ENCODE data around the gene CACNA2D3. TPM values are rescaled to one million over a fixed set of nuclear protein-coding genes. Genes with fewer than 3 reads are reported as not detected.
A peak's percentile ranks its signal among the peaks of the same experiment; 100 is the strongest.

Gene CACNA2D3
- total and polyA plus RNA-seq, 9 donors: 1.4 to 3.1 (median 2.3) TPM

DNA sequence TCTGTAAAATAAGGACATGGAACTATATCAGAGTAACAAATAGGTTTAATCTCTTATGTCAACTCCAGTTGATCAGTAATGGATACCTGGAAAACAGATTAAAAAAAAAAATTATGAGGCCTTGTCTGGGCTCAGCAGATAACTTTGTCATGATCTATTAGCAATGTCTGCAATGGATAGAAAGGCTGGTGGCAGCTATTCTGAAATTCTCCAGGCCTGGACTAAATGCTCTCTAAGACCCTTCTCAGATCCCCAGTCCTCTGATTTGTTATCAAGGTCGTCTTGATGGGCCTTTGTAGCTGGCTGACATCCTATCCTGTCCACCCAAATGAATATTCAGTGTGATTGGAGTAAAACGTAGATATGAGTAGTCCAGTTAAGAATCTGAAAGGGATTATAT lies 791.8 kb downstream of the CACNA2D3 start:
- H3K4me3 ChIP-seq (ENCODE audit: low read length): no peak overlapping the region
- DNase-seq: no peak
- WGBS (ENCODE audit: insufficient coverage): no CpG with 5 or more reads among the region's 2 CpGs
- no peak overlapping the region for H3K27ac ChIP-seq (ENCODE audit: low read length)
- peaks cover 3% of the 10 kb centered on the region for H3K4me1 ChIP-seq (ENCODE audit: control insufficient read depth, insufficient read depth, low read length)
- H3K9me3 ChIP-seq (replicated peaks; ENCODE audit: control insufficient read depth, low read depth, low read length): peaks cover 3% of the 10 kb centered on the region
- H3K36me3 ChIP-seq (ENCODE audit: control insufficient read depth, insufficient read depth, low read length): no peaks in the 10 kb centered on the region
- no peaks in the 10 kb centered on the region for H3K27me3 ChIP-seq (ENCODE audit: control insufficient read depth, insufficient read depth, low read length)

DNA sequence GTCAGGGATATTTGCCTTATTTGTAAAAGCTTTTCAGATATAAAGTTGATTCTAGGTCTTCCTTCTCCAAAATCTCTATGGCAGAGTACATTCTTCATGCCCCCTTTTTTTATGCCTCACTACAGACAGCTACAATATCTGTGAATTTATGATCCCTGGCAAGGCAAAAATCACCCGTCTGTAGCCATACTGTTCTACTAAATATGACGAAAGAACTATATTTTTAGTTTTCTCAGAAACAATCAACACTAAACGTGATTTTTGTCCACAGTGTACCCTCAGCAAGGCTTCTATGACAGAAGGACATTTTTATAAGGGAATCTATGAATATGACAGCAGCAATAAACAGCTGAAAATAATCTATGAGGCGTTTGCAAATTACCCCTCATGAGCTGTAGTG lies 792.8 kb downstream of the CACNA2D3 start:
- WGBS (ENCODE audit: insufficient coverage): no CpG with 5 or more reads among the region's 4 CpGs
- H3K4me3 ChIP-seq (ENCODE audit: low read length): no peak overlapping the region
- peaks cover 3% of the 10 kb centered on the region for H3K4me1 ChIP-seq (ENCODE audit: control insufficient read depth, insufficient read depth, low read length)
- DNase-seq: no peak
- no peaks in the 10 kb centered on the region for H3K36me3 ChIP-seq (ENCODE audit: control insufficient read depth, insufficient read depth, low read length)
- no peak overlapping the region for H3K27ac ChIP-seq (ENCODE audit: low read length)
- H3K9me3 ChIP-seq (replicated peaks; ENCODE audit: control insufficient read depth, low read depth, low read length): peaks cover 3% of the 10 kb centered on the region
- H3K27me3 ChIP-seq (ENCODE audit: control insufficient read depth, insufficient read depth, low read length): no peaks in the 10 kb centered on the region

DNA sequence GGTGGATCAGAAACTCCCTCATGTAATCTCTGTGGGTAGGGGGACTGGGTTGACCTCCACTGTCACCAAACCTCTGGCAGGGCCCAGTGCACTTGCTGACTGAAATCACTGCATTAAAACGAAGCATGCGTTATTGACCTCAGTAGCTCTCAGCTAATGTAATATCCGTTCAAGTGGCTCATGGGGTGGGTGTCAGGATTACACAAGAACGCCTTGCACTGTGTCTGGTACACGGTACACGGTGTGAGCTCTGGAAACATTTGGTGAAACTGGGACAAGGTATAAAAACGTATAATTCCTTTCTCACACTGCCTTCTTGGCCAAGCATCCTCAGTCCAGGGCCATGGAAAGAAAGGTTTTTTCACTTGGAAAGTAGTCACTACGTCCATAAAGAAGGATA lies 793.6 kb downstream of the CACNA2D3 start:
- H3K27ac ChIP-seq (ENCODE audit: low read length): no peak overlapping the region
- H3K4me1 ChIP-seq (ENCODE audit: control insufficient read depth, insufficient read depth, low read length): peaks cover 3% of the 10 kb centered on the region
- peaks cover 3% of the 10 kb centered on the region for H3K9me3 ChIP-seq (replicated peaks; ENCODE audit: control insufficient read depth, low read depth, low read length)
- DNase-seq: no peak
- H3K4me3 ChIP-seq (ENCODE audit: low read length): no peak overlapping the region
- 90% methylated on average over 5 of the region's 8 CpGs for WGBS (ENCODE audit: insufficient coverage)
- no peaks in the 10 kb centered on the region for H3K36me3 ChIP-seq (ENCODE audit: control insufficient read depth, insufficient read depth, low read length)
- no peaks in the 10 kb centered on the region for H3K27me3 ChIP-seq (ENCODE audit: control insufficient read depth, insufficient read depth, low read length)

DNA sequence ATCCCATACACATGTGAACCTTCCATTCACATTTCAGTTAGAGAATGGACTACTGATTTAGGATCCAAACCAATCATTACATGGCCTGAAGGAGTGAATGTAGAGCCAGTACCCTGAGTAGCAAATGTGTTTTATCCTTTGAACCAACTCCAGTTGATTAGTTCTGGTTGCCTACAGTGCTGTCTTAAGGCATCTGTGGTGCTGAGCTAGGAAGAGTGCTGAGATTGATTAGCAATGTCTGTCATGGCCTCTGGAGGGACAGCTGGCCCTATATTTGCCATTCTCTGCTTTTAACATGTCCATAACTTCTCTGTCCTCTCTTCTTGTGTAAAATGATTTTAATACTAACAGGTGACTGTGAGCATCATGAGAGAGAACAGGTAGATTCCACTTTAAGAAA lies 794.4 kb downstream of the CACNA2D3 start:
- no peak overlapping the region for H3K27ac ChIP-seq (ENCODE audit: low read length)
- H3K4me1 ChIP-seq (ENCODE audit: control insufficient read depth, insufficient read depth, low read length): peaks cover 3% of the 10 kb centered on the region
- DNase-seq: no peak
- no peak overlapping the region for H3K4me3 ChIP-seq (ENCODE audit: low read length)
- no peaks in the 10 kb centered on the region for H3K36me3 ChIP-seq (ENCODE audit: control insufficient read depth, insufficient read depth, low read length)
- H3K27me3 ChIP-seq (ENCODE audit: control insufficient read depth, insufficient read depth, low read length): no peaks in the 10 kb centered on the region
- peaks cover 2% of the 10 kb centered on the region for H3K9me3 ChIP-seq (replicated peaks; ENCODE audit: control insufficient read depth, low read depth, low read length)

DNA sequence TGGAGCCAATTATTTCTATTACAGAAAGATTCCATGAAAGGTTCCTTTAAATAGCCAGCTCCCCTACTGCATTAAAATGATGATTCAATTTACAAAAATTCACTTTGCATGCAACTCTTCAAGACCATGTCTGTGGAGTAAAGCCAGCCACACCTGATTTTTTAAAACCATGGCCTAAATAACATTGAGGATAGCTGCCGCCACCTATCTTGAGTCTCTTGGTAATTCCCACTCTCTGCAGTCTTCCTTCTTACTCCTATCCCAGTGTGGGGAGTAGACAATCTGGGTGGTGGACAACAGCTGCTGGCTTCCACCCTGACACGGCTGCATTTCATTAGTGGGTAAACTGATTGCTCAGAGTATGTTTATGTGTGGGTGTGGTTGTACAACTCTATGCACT lies 794.8 kb downstream of the CACNA2D3 start:
- peak; percentile 55 for DNase-seq

DNA sequence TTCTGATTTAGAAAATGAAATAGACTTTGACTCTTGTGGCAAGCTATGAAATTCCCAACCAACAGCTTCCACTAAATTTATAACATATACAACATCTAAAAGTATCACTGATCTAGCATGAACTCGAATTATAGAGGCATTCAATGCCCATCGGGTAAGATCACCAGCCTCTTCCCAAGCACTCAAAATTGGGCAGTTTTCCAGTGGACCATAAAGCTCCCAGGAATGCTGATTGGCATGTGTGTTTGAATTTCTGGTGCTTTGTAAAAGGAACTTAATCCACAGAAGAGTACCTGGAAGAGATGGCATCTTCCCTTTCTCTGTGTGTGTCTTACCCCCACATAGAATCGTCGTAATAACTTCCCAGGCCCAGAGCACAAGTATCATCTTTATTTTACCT lies 795.5 kb downstream of the CACNA2D3 start:
- DNase-seq: no peak
- Histone ChIP-seq H3K4me1 (ENCODE audit: control insufficient read depth, insufficient read depth, low read length) (peaks cover 3% of the 10 kb centered on the region), H3K27me3 (ENCODE audit: control insufficient read depth, insufficient read depth, low read length) (no peaks in the 10 kb centered on the region), H3K9me3 (replicated peaks; ENCODE audit: control insufficient read depth, low read depth, low read length) (no peaks in the 10 kb centered on the region), H3K36me3 (ENCODE audit: control insufficient read depth, insufficient read depth, low read length) (peaks cover 3% of the 10 kb centered on the region), H3K27ac (ENCODE audit: low read length) (no peak overlapping the region), H3K4me3 (ENCODE audit: low read length) (no peak overlapping the region)
- WGBS (ENCODE audit: insufficient coverage): 100% methylated on average over 1 of the region's 4 CpGs

More for the DNA sequence above, 794.8 kb downstream of the CACNA2D3 start:
- Histone ChIP-seq H3K36me3 (ENCODE audit: control insufficient read depth, insufficient read depth, low read length) (no peaks in the 10 kb centered on the region), H3K4me3 (ENCODE audit: low read length) (no peak overlapping the region), H3K27me3 (ENCODE audit: control insufficient read depth, insufficient read depth, low read length) (no peaks in the 10 kb centered on the region), H3K4me1 (ENCODE audit: control insufficient read depth, insufficient read depth, low read length) (peaks cover 3% of the 10 kb centered on the region), H3K27ac (ENCODE audit: low read length) (no peak overlapping the region), H3K9me3 (replicated peaks; ENCODE audit: control insufficient read depth, low read depth, low read length) (no peaks in the 10 kb centered on the region)
- no CpG with 5 or more reads among the region's 2 CpGs for WGBS (ENCODE audit: insufficient coverage)

DNA sequence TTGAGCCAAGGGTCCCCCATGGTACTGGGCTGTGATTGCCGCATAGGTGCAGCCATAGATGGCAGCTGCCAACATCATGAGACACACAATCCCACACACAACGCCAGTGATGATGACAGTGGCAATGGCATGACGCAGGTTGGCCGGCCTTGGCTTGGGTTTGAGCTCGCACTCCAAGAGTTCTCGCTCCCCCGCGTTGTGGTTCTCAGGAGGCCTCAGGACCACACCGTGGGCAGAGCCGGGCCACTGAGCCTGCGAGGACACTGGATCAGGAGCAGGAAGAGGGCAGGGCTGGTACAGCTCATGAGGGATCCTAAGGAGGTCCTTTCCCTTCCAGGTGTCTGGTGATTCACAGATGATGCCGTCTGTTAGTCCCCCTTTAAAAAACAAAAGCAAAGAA lies 796.2 kb downstream of the CACNA2D3 start:
- Histone ChIP-seq H3K4me1 (ENCODE audit: control insufficient read depth, insufficient read depth, low read length) (peaks cover 3% of the 10 kb centered on the region), H3K27me3 (ENCODE audit: control insufficient read depth, insufficient read depth, low read length) (no peaks in the 10 kb centered on the region), H3K9me3 (replicated peaks; ENCODE audit: control insufficient read depth, low read depth, low read length) (no peaks in the 10 kb centered on the region), H3K36me3 (ENCODE audit: control insufficient read depth, insufficient read depth, low read length) (peaks cover 3% of the 10 kb centered on the region), H3K27ac (ENCODE audit: low read length) (no peak overlapping the region), H3K4me3 (ENCODE audit: low read length) (no peak overlapping the region)
- no peak for DNase-seq
- WGBS (ENCODE audit: insufficient coverage): 95% methylated on average over 10 of the region's 12 CpGs

DNA sequence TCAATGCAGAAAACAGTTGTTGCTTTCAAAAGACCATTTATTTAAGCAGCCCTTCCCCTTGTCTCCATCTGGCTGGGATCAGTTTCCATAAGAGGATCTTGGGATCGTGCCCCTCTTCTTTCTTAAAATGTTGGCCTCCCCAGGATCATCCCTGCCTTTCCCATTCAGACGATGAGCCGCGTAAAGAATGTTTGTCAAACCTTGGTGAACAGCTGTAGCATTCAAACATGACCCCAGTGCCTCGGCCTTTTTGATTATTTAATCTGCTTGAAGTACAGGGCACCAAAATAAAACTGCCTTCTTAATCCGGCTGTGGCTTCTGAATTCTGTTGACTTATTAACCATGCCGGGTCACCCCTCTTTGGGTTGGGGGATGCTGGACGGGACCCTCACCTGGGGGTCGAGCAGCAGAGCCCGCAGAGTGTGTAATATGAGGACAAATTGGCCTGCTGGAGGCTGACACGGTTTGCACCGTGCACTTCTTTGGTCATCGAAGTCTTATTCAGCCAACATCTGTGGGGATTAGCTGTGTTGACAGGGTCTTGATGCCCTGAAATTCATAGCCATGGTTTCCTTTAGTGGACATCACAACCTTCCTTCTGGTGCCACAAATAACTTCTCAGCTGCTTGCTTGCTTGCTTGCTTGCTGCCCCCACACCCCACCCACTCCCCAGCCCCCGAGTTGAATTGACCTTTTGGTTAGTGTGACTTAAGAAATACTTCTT lies 805.9 kb downstream of the CACNA2D3 start, which contains the start of gene LRTM1:
Gene LRTM1, minus strand, starts transcription at position 14 of the 725 bp plus-strand sequence. CDS start 148 bp downstream, outside the sequence.
- WGBS (ENCODE audit: insufficient coverage): 48% methylated on average over 13 of the region's 14 CpGs
- peaks cover 30% of the 10 kb centered on the region for H3K4me1 ChIP-seq (ENCODE audit: control insufficient read depth, insufficient read depth, low read length)
- H3K27me3 ChIP-seq (ENCODE audit: control insufficient read depth, insufficient read depth, low read length): no peaks in the 10 kb centered on the region
- peak within 1 kb of the TSS; percentile 80 for H3K27ac ChIP-seq (ENCODE audit: low read length)
- DNase-seq: peak; percentile 72
- peak within 1 kb of the TSS; percentile 26 for H3K4me3 ChIP-seq (ENCODE audit: low read length)
- H3K36me3 ChIP-seq (ENCODE audit: control insufficient read depth, insufficient read depth, low read length): peaks cover 4% of the 10 kb centered on the region
- no peaks in the 10 kb centered on the region for H3K9me3 ChIP-seq (replicated peaks; ENCODE audit: control insufficient read depth, low read depth, low read length)

DNA sequence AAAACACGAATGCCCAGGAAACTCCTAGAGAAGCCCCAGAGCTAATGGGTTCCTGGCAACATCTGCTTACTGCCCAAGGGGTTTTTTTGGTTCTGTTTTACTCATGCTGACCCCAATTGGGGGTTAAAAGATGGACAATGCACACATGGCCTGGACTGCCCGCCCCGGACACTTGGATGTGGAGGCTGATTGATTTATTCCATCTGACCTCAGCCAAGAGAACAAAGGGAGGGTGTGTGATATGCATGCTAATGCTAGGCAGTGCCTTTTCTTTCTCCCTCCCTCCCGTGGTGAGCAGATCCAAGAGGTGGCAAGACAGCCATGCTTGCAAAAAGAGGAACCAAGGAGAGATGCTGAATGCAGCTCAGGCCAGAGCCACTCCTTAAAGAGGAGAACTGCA lies 808.8 kb downstream of the CACNA2D3 start:
- Histone ChIP-seq H3K27ac (ENCODE audit: low read length) (no peak overlapping the region), H3K36me3 (ENCODE audit: control insufficient read depth, insufficient read depth, low read length) (no peaks in the 10 kb centered on the region), H3K9me3 (replicated peaks; ENCODE audit: control insufficient read depth, low read depth, low read length) (no peaks in the 10 kb centered on the region), H3K4me3 (ENCODE audit: low read length) (no peak overlapping the region), H3K4me1 (ENCODE audit: control insufficient read depth, insufficient read depth, low read length) (peaks cover 28% of the 10 kb centered on the region), H3K27me3 (ENCODE audit: control insufficient read depth, insufficient read depth, low read length) (no peaks in the 10 kb centered on the region)
- WGBS (ENCODE audit: insufficient coverage): 78% methylated on average over 1 of the region's 4 CpGs
- peak; percentile 29 for DNase-seq

DNA sequence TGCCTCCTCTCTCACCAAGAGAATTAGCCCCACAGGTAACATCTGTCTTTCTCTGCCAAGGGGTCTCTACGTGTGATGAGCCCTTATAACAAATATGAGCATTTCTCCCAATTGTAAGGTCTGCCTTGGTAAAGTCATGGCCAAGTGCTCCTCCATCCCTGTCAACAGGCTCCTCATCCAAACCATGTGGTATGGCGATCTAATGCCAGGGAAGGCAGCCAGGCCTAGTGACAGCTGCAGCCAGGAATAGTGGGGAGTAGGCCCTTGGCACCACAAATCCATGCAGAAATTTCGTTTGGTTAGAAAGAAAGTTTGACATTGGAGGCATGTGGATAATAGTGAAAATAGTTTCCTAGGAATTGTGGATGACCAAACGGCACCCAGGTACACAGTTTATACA lies 810.3 kb downstream of the CACNA2D3 start:
- H3K9me3 ChIP-seq (replicated peaks; ENCODE audit: control insufficient read depth, low read depth, low read length): no peaks in the 10 kb centered on the region
- peak overlapping the region; percentile 38 for H3K27ac ChIP-seq (ENCODE audit: low read length)
- no peaks in the 10 kb centered on the region for H3K27me3 ChIP-seq (ENCODE audit: control insufficient read depth, insufficient read depth, low read length)
- H3K4me3 ChIP-seq (ENCODE audit: low read length): no peak overlapping the region
- 25% methylated on average over 2 of the region's 4 CpGs for WGBS (ENCODE audit: insufficient coverage)
- peak; percentile 86 for DNase-seq
- peaks cover 31% of the 10 kb centered on the region for H3K4me1 ChIP-seq (ENCODE audit: control insufficient read depth, insufficient read depth, low read length)
- H3K36me3 ChIP-seq (ENCODE audit: control insufficient read depth, insufficient read depth, low read length): no peaks in the 10 kb centered on the region

DNA sequence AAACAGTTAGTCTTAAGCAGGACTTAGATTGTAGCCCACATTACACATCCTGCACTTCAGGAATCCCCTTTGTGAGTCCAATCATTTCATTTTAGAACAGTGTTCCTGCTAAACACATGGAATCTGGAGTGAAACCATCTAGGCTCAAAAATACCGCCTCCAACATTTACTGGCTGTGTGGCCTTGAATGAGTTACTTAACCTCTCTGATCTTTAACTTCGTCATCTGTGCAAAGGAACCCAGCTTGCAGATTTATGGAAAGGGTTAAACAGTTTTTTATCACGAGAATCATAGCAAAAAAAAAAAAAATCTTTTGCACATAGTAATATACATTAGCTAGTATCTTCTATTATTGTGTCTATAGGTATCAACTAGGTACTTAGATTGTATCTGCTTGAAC lies 813.5 kb downstream of the CACNA2D3 start:
- Histone ChIP-seq H3K27me3 (ENCODE audit: control insufficient read depth, insufficient read depth, low read length) (no peaks in the 10 kb centered on the region), H3K4me1 (ENCODE audit: control insufficient read depth, insufficient read depth, low read length) (peaks cover 25% of the 10 kb centered on the region), H3K27ac (ENCODE audit: low read length) (no peak overlapping the region), H3K36me3 (ENCODE audit: control insufficient read depth, insufficient read depth, low read length) (no peaks in the 10 kb centered on the region), H3K9me3 (replicated peaks; ENCODE audit: control insufficient read depth, low read depth, low read length) (no peaks in the 10 kb centered on the region), H3K4me3 (ENCODE audit: low read length) (no peak overlapping the region)
- DNase-seq: no peak
- no CpG with 5 or more reads among the region's 3 CpGs for WGBS (ENCODE audit: insufficient coverage)

Measured in muscle of leg (tissue), 11 donors.